Neuronal stem cell (in vitro differentiated cells): ENCODE data around the gene SLC6A18.

Experiments used
- DNase-seq: peaks from one replicate; pipeline ENCODE4 v3.0.0-alpha.2; 2013; ENCODE audit warnings: low spot score
- H2AFZ ChIP-seq: one replicate; pipeline ENCODE4 v1.6.1; 2013; ENCODE audit warnings: mild to moderate bottlenecking, low read length, inconsistent platforms
- H2AK5ac ChIP-seq: 2 replicates; pipeline ENCODE4 v1.6.1; 2013; ENCODE audit warnings: low read depth, mild to moderate bottlenecking, inconsistent platforms, low read length, moderate library complexity, mixed read lengths
- H2BK120ac ChIP-seq: 2 replicates; pipeline ENCODE4 v1.6.1; 2013; ENCODE audit warnings: low read depth, mild to moderate bottlenecking, inconsistent platforms, low read length, moderate library complexity, mixed read lengths
- H2BK12ac ChIP-seq: one replicate; pipeline ENCODE4 v1.6.1; 2013; ENCODE audit warnings: low read length, inconsistent platforms
- H2BK15ac ChIP-seq: 2 replicates; pipeline ENCODE4 v1.6.1; 2013; ENCODE audit warnings: mild to moderate bottlenecking, low read length, inconsistent platforms, mixed read lengths
- H2BK5ac ChIP-seq: one replicate; pipeline ENCODE4 v1.6.1; 2013; ENCODE audit warnings: inconsistent platforms, mild to moderate bottlenecking, low read length, moderate library complexity
- H3K14ac ChIP-seq: one replicate; pipeline ENCODE4 v1.6.1; 2013; ENCODE audit warnings: low read length, inconsistent platforms
- H3K18ac ChIP-seq: 2 replicates; pipeline ENCODE4 v1.6.1; 2013; ENCODE audit warnings: low read length, inconsistent platforms
- H3K23ac ChIP-seq: 2 replicates; pipeline ENCODE4 v1.6.1; 2013; ENCODE audit warnings: low read depth, mild to moderate bottlenecking, mixed read lengths, low read length, inconsistent platforms; ENCODE audit not compliant: poor library complexity
- H3K27ac ChIP-seq: replicated peaks from 3 replicates; pipeline ENCODE4 v1.5.1; 2013; ENCODE audit warnings: low read length, inconsistent platforms
- H3K27me3 ChIP-seq, 3 experiments: 2 replicates each; pipeline ENCODE4 v1.6.1; 2013; ENCODE audit warnings: low read length in 3 of 3, mild to moderate bottlenecking in 2 of 3, inconsistent platforms in 1 of 3, low read depth in 1 of 3, mixed read lengths in 1 of 3, moderate library complexity in 1 of 3; ENCODE audit not compliant: control insufficient read depth in 3 of 3, insufficient read depth in 3 of 3
- H3K36me3 ChIP-seq, 2 donors: replicated peaks in 1 of 2; 2 replicates each; pipeline ENCODE4 v1.6.1; 2013; ENCODE audit warnings: low read length in 2 of 2; ENCODE audit not compliant: control insufficient read depth in 2 of 2, insufficient read depth in 2 of 2
- H3K4ac ChIP-seq: 2 replicates; pipeline ENCODE4 v1.6.1; 2013; ENCODE audit warnings: inconsistent platforms, mild to moderate bottlenecking, low read length, moderate library complexity
- H3K4me1 ChIP-seq, 2 donors: 1 replicate in 1 of 2; 2 replicates in 1 of 2; pipeline ENCODE4 v1.6.1; 2013; ENCODE audit warnings: low read length in 2 of 2, low read depth in 1 of 2; ENCODE audit not compliant: control insufficient read depth in 2 of 2, insufficient read depth in 1 of 2
- H3K4me2 ChIP-seq: one replicate; pipeline ENCODE4 v1.6.1; 2013; ENCODE audit warnings: mild to moderate bottlenecking, low read length, inconsistent platforms; ENCODE audit not compliant: insufficient read depth, poor library complexity, severe bottlenecking
- H3K4me3 ChIP-seq, 2 donors: 2 replicates each; pipeline ENCODE4 v1.5.1; 2013; ENCODE audit warnings: low read length in 2 of 2, mild to moderate bottlenecking in 2 of 2, inconsistent platforms in 1 of 2, moderate library complexity in 1 of 2
- H3K79me1 ChIP-seq: one replicate; pipeline ENCODE4 v1.6.1; 2013; ENCODE audit warnings: low read depth, mild to moderate bottlenecking, inconsistent platforms, low read length, moderate library complexity
- H3K9ac ChIP-seq: one replicate; pipeline ENCODE4 v1.6.1; 2013; ENCODE audit warnings: mild to moderate bottlenecking, low read depth, low read length, inconsistent platforms; ENCODE audit not compliant: poor library complexity
- H3K9me3 ChIP-seq, 2 donors: replicated peaks in 1 of 2; 2 replicates each; pipeline versions ENCODE3 to v1.6.1; 2013; ENCODE audit warnings: low read length in 2 of 2, mild to moderate bottlenecking in 2 of 2, inconsistent platforms in 1 of 2, low read depth in 1 of 2, mixed read lengths in 1 of 2, moderate library complexity in 1 of 2; ENCODE audit not compliant: control insufficient read depth in 2 of 2, insufficient read depth in 1 of 2
- H4K8ac ChIP-seq: one replicate; pipeline ENCODE4 v1.6.1; 2013; ENCODE audit warnings: low read depth, mild to moderate bottlenecking, inconsistent platforms, low read length, moderate library complexity
- H4K91ac ChIP-seq: one replicate; pipeline ENCODE4 v1.6.1; 2013; ENCODE audit warnings: low read length, low read depth, mild to moderate bottlenecking, inconsistent platforms; ENCODE audit not compliant: poor library complexity
- WGBS, 2 donors: extraction: QIAGEN DNeasy Blood & Tissue Kit; methylation state at CpG; one replicate each; pipeline ENCODE4 v1.1.7; 2013; ENCODE audit warnings: missing lambda C conversion rate in 2 of 2, mixed read lengths in 1 of 2; ENCODE audit not compliant: insufficient read length in 2 of 2, insufficient replicate concordance in 1 of 2; ENCODE audit errors: extremely low coverage in 2 of 2; 5-methylcytosine and 5-hydroxymethylcytosine counted together

SLC6A18 gene

DNA sequence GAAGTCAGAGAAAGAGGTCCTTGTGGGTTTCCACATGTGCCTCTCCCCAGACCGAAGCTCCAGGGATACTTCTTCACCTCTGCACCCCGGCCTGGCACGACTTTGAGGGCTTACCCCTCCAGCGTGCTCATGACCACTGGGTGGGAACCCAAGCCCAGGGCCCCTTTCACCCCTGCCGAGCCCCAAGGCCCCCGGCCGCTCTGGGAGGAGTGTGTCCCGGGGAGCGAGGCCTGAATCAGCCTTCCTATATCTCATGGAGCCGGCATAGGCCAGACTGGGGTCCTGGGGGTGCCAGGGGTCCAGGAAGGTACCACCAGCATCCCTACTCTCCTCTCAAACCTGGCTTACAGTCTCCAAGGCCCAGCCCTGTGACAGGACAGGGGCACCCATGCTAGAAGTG is 52.6 kb downstream of the SLC6A18 start:
- Histone ChIP-seq H2BK120ac (no peak overlapping the region), H3K9ac (no peak overlapping the region), H3K27me3 (no peaks in the 10 kb centered on the region), H3K23ac (no peak overlapping the region), H3K18ac (peak overlapping the region; percentile 9), H2AK5ac (no peak overlapping the region), H3K4me3 (no peak overlapping the region), H4K8ac (no peak overlapping the region), H3K36me3 (peaks cover 0 to 8% of the 10 kb centered on the region in 2 donors), H3K4me1 (no peaks in the 10 kb centered on the region), H3K14ac (no peak overlapping the region), H3K27ac (no peak overlapping the region), H2BK15ac (no peak overlapping the region), H4K91ac (no peak overlapping the region), H3K9me3 (peaks cover 0 to 2% of the 10 kb centered on the region in 2 donors), H3K4me2 (no peak overlapping the region), H2BK5ac (no peak overlapping the region), H2BK12ac (no peak overlapping the region), H2AFZ (no peak overlapping the region), H3K4ac (no peak overlapping the region), H3K79me1 (peaks cover 2% of the 10 kb centered on the region)
- no peak for DNase-seq
- WGBS, 2 donors, result no CpG with 5 or more reads among the region's 10 CpGs

DNA sequence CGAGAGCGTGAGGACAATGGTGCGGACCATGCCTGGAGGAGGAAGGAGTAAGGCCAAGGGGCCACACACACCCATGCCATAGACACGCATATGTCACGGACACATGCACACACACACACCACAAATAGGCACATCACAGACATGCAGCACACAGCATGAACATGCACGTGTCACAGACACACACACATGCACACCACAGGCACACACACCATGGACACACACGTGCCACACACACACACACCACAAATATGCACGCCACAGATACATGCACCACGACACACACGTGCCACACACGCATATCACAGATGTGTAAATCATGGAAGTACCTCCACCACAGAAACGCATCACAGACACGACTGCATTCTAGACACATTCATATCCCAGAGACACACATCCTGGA is 53.0 kb downstream of the SLC6A18 start:
- Histone ChIP-seq H3K79me1 (peaks cover 2% of the 10 kb centered on the region), H4K91ac (no peak overlapping the region), H2BK12ac (peak overlapping the region; percentile 14), H3K27ac (no peak overlapping the region), H2BK120ac (no peak overlapping the region), H3K4me3 (peak overlapping the region in 1 of 2 donors; percentile 46), H3K4me1 (no peaks in the 10 kb centered on the region), H3K9ac (peak overlapping the region; percentile 83), H3K4ac (peak overlapping the region; percentile 78), H2BK5ac (no peak overlapping the region), H3K14ac (peak overlapping the region; percentile 21), H3K27me3 (no peaks in the 10 kb centered on the region), H3K9me3 (peaks cover 0 to 2% of the 10 kb centered on the region in 2 donors), H2AK5ac (no peak overlapping the region), H3K4me2 (no peak overlapping the region), H3K36me3 (peaks cover 0 to 8% of the 10 kb centered on the region in 2 donors), H4K8ac (no peak overlapping the region), H3K23ac (peak overlapping the region; percentile 75), H2AFZ (no peak overlapping the region), H2BK15ac (no peak overlapping the region), H3K18ac (no peak overlapping the region)
- no peak for DNase-seq
- WGBS, 2 donors, result no CpG with 5 or more reads among the region's 13 CpGs

DNA sequence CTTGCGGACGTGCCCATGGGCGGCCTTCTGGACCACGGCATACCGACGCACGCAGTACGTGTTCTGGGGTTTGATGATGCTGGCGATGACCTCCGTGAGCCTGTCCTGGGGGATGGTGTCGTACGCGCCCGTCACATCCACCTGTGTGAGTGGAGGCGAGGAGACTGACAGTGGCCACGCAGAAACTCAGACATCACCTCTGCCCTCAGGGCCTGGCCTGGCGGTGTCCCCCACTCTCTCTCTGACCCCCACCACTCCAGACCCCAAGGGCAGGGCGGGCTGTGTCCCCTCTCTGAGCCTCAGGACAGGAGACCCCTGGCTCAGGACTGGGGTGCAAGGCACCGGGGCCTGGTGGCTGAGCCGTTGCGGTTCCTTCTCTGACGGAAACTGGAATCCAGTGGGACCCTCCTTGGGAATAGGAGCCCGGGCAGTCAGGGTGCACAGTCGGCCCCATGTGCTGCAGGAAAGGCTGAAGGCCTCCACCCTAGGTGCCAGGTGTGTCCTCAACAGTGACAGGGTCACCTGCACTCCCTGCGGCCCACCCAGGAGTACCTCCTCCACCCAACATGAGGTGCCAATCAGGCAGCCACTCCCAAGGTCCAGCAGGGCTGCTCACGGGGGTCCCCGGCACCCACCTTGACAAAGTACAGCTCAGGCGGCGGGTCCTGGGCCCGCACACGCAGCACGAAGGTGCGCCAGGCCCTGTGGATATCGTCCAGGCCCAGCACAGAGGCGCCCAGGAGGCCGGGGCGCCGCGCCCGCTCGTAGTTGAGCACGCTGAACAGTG is 53.7 kb downstream of the SLC6A18 start:
- Histone ChIP-seq H3K4me2 (no peak overlapping the region), H3K23ac (peak overlapping the region; percentile 75), H2BK12ac (peak overlapping the region; percentile 14), H2AK5ac (no peak overlapping the region), H4K8ac (no peak overlapping the region), H2BK120ac (no peak overlapping the region), H3K9ac (peak overlapping the region; percentile 83), H3K27me3 (no peaks in the 10 kb centered on the region), H3K14ac (peak overlapping the region; percentile 21), H3K4me3 (peak overlapping the region in 1 of 2 donors; percentile 10), H3K4me1 (no peaks in the 10 kb centered on the region), H3K18ac (no peak overlapping the region), H3K9me3 (peaks cover 0 to 2% of the 10 kb centered on the region in 2 donors), H4K91ac (no peak overlapping the region), H3K79me1 (peaks cover 7% of the 10 kb centered on the region), H2BK5ac (no peak overlapping the region), H3K36me3 (peaks cover 0 to 8% of the 10 kb centered on the region in 2 donors), H3K27ac (no peak overlapping the region), H3K4ac (peak overlapping the region; percentile 78), H2BK15ac (no peak overlapping the region), H2AFZ (no peak overlapping the region)
- no CpG with 5 or more reads among the region's 42 CpGs for WGBS, 2 donors
- no peak for DNase-seq

DNA sequence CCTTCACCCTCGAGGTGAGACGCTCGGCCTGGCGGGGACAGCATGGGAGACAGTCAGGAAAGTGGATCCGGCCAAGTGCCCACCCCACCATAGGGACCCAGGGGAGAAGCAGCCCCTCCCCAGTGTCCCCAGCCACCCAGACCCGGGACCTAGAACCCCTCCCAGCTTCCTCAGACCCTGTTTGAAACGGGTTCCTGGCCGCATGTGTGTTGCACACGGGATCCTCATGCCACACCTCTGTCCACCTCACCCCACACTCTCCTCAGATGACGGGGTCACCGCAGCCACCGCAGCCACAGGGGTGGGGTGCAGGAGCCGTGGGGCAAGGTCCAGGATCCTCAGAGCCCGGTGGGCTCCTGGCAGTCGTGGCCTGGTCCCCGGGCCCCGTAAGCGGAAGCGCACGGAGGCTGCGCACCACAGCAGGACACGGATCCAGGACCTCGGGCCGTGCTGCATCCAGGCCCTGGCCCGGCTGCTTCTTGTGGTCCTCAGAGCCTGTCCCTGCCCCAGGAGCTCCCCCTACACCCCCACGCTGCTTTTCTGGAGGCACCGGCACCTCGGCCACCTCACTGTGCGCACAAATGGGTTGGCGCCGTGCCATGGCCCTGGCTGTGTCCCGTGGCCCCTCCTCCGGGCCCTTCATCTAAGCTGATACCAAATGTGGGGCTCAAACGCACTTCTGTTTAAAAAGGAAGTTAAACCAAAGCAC is 54.4 kb downstream of the SLC6A18 start:
- H2AFZ ChIP-seq, result no peak overlapping the region
- H3K79me1 ChIP-seq, result peaks cover 10% of the 10 kb centered on the region
- no peak overlapping the region for H3K27ac ChIP-seq
- no peak overlapping the region for H3K18ac ChIP-seq
- H2BK15ac ChIP-seq, result no peak overlapping the region
- H3K23ac ChIP-seq, result peak overlapping the region; percentile 34
- H2BK5ac ChIP-seq, result no peak overlapping the region
- no peak overlapping the region for H4K8ac ChIP-seq
- H2AK5ac ChIP-seq, result no peak overlapping the region
- H3K9me3 ChIP-seq, result peaks cover 0 to 2% of the 10 kb centered on the region in 2 donors
- H4K91ac ChIP-seq, result no peak overlapping the region
- H3K36me3 ChIP-seq, result peaks cover 0 to 8% of the 10 kb centered on the region in 2 donors
- no peaks in the 10 kb centered on the region for H3K27me3 ChIP-seq
- DNase-seq, result no peak
- peak overlapping the region; percentile 50 for H3K9ac ChIP-seq
- H3K4me2 ChIP-seq, result no peak overlapping the region
- H3K4me1 ChIP-seq, result no peaks in the 10 kb centered on the region
- no CpG with 5 or more reads among the region's 34 CpGs for WGBS, 2 donors
- no peak overlapping the region for H2BK120ac ChIP-seq
- H3K14ac ChIP-seq, result no peak overlapping the region
- H3K4me3 ChIP-seq, result no peak overlapping the region
- no peak overlapping the region for H3K4ac ChIP-seq
- H2BK12ac ChIP-seq, result no peak overlapping the region
